GM18498 (cell line): ENCODE measurements around the gene KCTD11.

Experiments used
- ATAC-seq: cut with Tn5 transposase; IDR thresholded peaks from one replicate; pipeline ENCODE4 v1.9.1; 2021; ENCODE audit warnings: mild to moderate bottlenecking, moderate library complexity; ENCODE audit not compliant: unreplicated experiment

The KCTD11 gene

GRCh38 chr17:7369825-7370224 lies 17.9 kb downstream of the KCTD11 start:
- no peak for ATAC-seq

- no peak for ATAC-seq
Measured at GRCh38 chr17:7370853-7371252, 18.9 kb downstream of the KCTD11 start.

GRCh38 chr17:7374353-7374752 lies 22.4 kb downstream of the KCTD11 start:
- ATAC-seq = no peak

- ATAC-seq = no peak
Measured at GRCh38 chr17:7379134-7379533, 27.2 kb downstream of the KCTD11 start.

GRCh38 chr17:7380321-7380720 lies 28.4 kb downstream of the KCTD11 start:
- no peak for ATAC-seq

GRCh38 chr17:7380855-7381683 lies 29.1 kb downstream of the KCTD11 start, which contains the start of gene TNK1:
Gene TNK1 (plus strand): TSS chr17:7381089. CDS start chr17:7382927, 1,838 bp downstream.
- ATAC-seq = no peak

GRCh38 chr17:7382901-7383300 lies 30.9 kb downstream of the KCTD11 start:
- no peak for ATAC-seq

GRCh38 chr17:7383371-7383741 lies 31.4 kb downstream of the KCTD11 start:
- no peak for ATAC-seq

GRCh38 chr17:7383742-7384488 lies 32.0 kb downstream of the KCTD11 start:
- peak; percentile 77 for ATAC-seq

- no peak for ATAC-seq
Measured at GRCh38 chr17:7384489-7385081, 32.6 kb downstream of the KCTD11 start.

- ATAC-seq = no peak
Measured at GRCh38 chr17:7388856-7389255, 36.9 kb downstream of the KCTD11 start.

GRCh38 chr17:7389924-7390910 lies 38.3 kb downstream of the KCTD11 start:
- no peak for ATAC-seq

- no peak for ATAC-seq
Measured at GRCh38 chr17:7391307-7391706, 39.3 kb downstream of the KCTD11 start.

GRCh38 chr17:7392696-7393612 lies 41.0 kb downstream of the KCTD11 start:
- ATAC-seq = no peak

- peak; percentile 48 for ATAC-seq
Measured at GRCh38 chr17:7393613-7394451, 41.9 kb downstream of the KCTD11 start.

GRCh38 chr17:7394452-7395191 lies 42.7 kb downstream of the KCTD11 start, which contains the start of gene PLSCR3:
Gene PLSCR3 (minus strand): TSS chr17:7394525. CDS start chr17:7394110, 415 bp downstream.
- ATAC-seq = peak; percentile 87

- no peak for ATAC-seq
Measured at GRCh38 chr17:7396147-7396546, 44.2 kb downstream of the KCTD11 start.

GRCh38 chr17:7398612-7399011 lies 46.6 kb downstream of the KCTD11 start:
- ATAC-seq = no peak
